HepG2 (cell line): ENCODE results near the gene CCDC154. TPM values are rescaled to one million over a fixed set of nuclear protein-coding genes. Genes with fewer than 3 reads are reported as not detected.

Experiments
- ATAC-seq: fragments of 200-7000 bp; cut with Tn5 transposase; 3 replicates; pipeline ENCODE4 v1.9.1; 2020; ENCODE audit warnings: mild to moderate bottlenecking, moderate library complexity
- BruUV-seq: library from RNA; stranded (reverse); fragments of 400-500 nt; replicated peaks from 2 replicates; lab custom pipeline; 2021; lab: Mats Ljungman, UMichigan
- CTCF ChIA-PET: fragments of 300-600 bp; formaldehyde crosslinking; extraction: SDS; loops from one replicate; lab custom pipeline; 2021; ENCODE audit warnings: low total read pairs, inconsistent platforms, low intra/inter-chr PET ratio; lab: Yijun Ruan, JAX
- POLR2A ChIA-PET: fragments of 350-600 bp; sonication (Branson Sonifier 250); formaldehyde crosslinking; loops from one replicate; lab custom pipeline; 2020; ENCODE audit warnings: antibody characterized with exemption, inconsistent platforms; lab: Yijun Ruan, JAX
- DNase-seq: peaks from one replicate; pipeline ENCODE4 v3.0.0-alpha.2; 2015; ENCODE audit warnings: low spot score
- FAIRE-seq: peaks from 3 replicates; lab custom pipeline; 2011; peaks lifted over from hg19 to GRCh38; lab: Jason Lieb, UNC
- H2AFZ ChIP-seq: one replicate; pipeline ENCODE4 v1.6.1; 2011; ENCODE audit warnings: low read length, inconsistent platforms
- H3K27ac ChIP-seq: fragments of 300-600 bp; 3 replicates; pipeline ENCODE4 v1.8.0; 2011; ENCODE audit warnings: mixed run types, mild to moderate bottlenecking, mixed read lengths, low read length, inconsistent platforms; ENCODE audit not compliant: insufficient read depth; ENCODE audit errors: extremely low read length
- H3K27me3 ChIP-seq, 2 experiments: fragments of 200-600 bp in 1 of 2; 2 replicates in 1 of 2; 3 replicates in 1 of 2; pipeline versions ENCODE4 v1.6.0 to v1.8.0; 2011; ENCODE audit warnings: low read length in 2 of 2, mild to moderate bottlenecking in 2 of 2, moderate library complexity in 2 of 2, inconsistent platforms in 1 of 2; ENCODE audit not compliant: insufficient read depth in 2 of 2, control insufficient read depth in 1 of 2
- H3K36me3 ChIP-seq, 2 experiments: fragments of 200-600 bp in 1 of 2; replicated peaks in 1 of 2; 2 replicates in 1 of 2; 3 replicates in 1 of 2; pipeline versions ENCODE4 v1.5.1 to v1.8.0; 2011; ENCODE audit warnings: low read length in 2 of 2, inconsistent platforms in 1 of 2; ENCODE audit not compliant: insufficient read depth in 2 of 2, control insufficient read depth in 1 of 2
- H3K4me1 ChIP-seq: 2 replicates; pipeline ENCODE4 v1.5.1; 2012; ENCODE audit warnings: low read length, inconsistent platforms; ENCODE audit not compliant: insufficient read depth
- H3K4me2 ChIP-seq: 2 replicates; pipeline ENCODE4 v1.6.0; 2011; ENCODE audit warnings: low read depth, low read length, inconsistent platforms
- H3K4me3 ChIP-seq, 3 experiments: fragments of 200-600 bp in 1 of 3; sonication (generic), shearing (Covaris generic) in 1 of 3; replicated peaks in 1 of 3; 2 replicates each; pipeline ENCODE4 v1.5.1; 2011 to 2016; ENCODE audit warnings: low read length in 3 of 3, inconsistent platforms in 2 of 3, low read depth in 2 of 3, mild to moderate bottlenecking in 2 of 3, control low read depth in 1 of 3, mixed read lengths in 1 of 3; ENCODE audit not compliant: insufficient read depth in 1 of 3
- H3K79me2 ChIP-seq: one replicate; pipeline ENCODE4 v1.6.1; 2011; ENCODE audit warnings: low read length, inconsistent platforms; ENCODE audit not compliant: insufficient read depth
- H3K9ac ChIP-seq: 2 replicates; pipeline ENCODE4 v1.6.0; 2011; ENCODE audit warnings: mild to moderate bottlenecking, low read depth, low read length, inconsistent platforms; ENCODE audit not compliant: insufficient read depth
- H3K9me3 ChIP-seq: 2 replicates; pipeline ENCODE4 v1.5.1; 2012; ENCODE audit warnings: mild to moderate bottlenecking, low read length
- H4K20me1 ChIP-seq: 2 replicates; pipeline ENCODE4 v1.6.0; 2011; ENCODE audit warnings: inconsistent platforms, mild to moderate bottlenecking, low read length, moderate library complexity; ENCODE audit not compliant: insufficient read depth
- AFF4 ChIP-seq: sonication (generic); formaldehyde crosslinking; IDR thresholded peaks from 2 replicates; pipeline ENCODE4 v1.4.0; 2020; ENCODE audit warnings: missing genetic modification reagents
- GABPB1 ChIP-seq: IDR thresholded peaks from 2 replicates; pipeline ENCODE4 v1.6.1; 2016; ENCODE audit warnings: mild to moderate bottlenecking, missing genetic modification reagents, moderate library complexity, missing compliant biosample characterization
- GLI4 ChIP-seq: sonication (generic); formaldehyde crosslinking; IDR thresholded peaks from 2 replicates; pipeline ENCODE4 v1.5.1; 2020; ENCODE audit warnings: missing genetic modification reagents, mild to moderate bottlenecking, moderate library complexity, borderline replicate concordance
- HDAC6 ChIP-seq: fragments of 200-600 bp; sonication (generic); IDR thresholded peaks from 2 replicates; pipeline ENCODE4 v1.7.0; 2017; ENCODE audit warnings: mild to moderate bottlenecking, antibody characterized with exemption, low read length, low read depth
- MIER3 ChIP-seq: IDR thresholded peaks from 2 replicates; pipeline ENCODE4 v1.6.1; 2016; ENCODE audit warnings: missing compliant biosample characterization, borderline replicate concordance
- PAF1 ChIP-seq: IDR thresholded peaks from 2 replicates; pipeline ENCODE4 v1.6.1; 2016; ENCODE audit warnings: missing genetic modification reagents, missing compliant biosample characterization
- PCBP1 ChIP-seq: fragments of 200-400 bp; formaldehyde crosslinking; IDR thresholded peaks from 2 replicates; pipeline ENCODE4 v1.6.1; 2017; ENCODE audit warnings: mild to moderate bottlenecking, low read depth, low read length, borderline replicate concordance
- PITX1 ChIP-seq: sonication (generic); formaldehyde crosslinking; IDR thresholded peaks from 2 replicates; pipeline ENCODE4 v1.5.1; 2020; ENCODE audit warnings: mild to moderate bottlenecking, missing genetic modification reagents
- SIN3B ChIP-seq: fragments of 150-350 bp; IDR thresholded peaks from 2 replicates; pipeline ENCODE4 v1.6.1; 2014; ENCODE audit warnings: low read length
- SP1 ChIP-seq, 2 experiments: fragments of 450-650 bp in 1 of 2; sonication (generic) in 1 of 2; formaldehyde crosslinking in 1 of 2; IDR thresholded peaks; 2 replicates each; pipeline versions ENCODE4 v1.4.0 to v1.6.1; 2016 to 2020; ENCODE audit warnings: missing genetic modification reagents in 1 of 2
- STAT5B ChIP-seq: sonication (generic); formaldehyde crosslinking; IDR thresholded peaks from 2 replicates; pipeline ENCODE4 v1.4.0; 2020; ENCODE audit warnings: missing genetic modification reagents
- ZBTB42 ChIP-seq: sonication (generic); formaldehyde crosslinking; IDR thresholded peaks from 2 replicates; pipeline ENCODE4 v1.5.0; 2020; ENCODE audit warnings: mild to moderate bottlenecking, missing genetic modification reagents
- ZBTB44 ChIP-seq: sonication (generic); formaldehyde crosslinking; IDR thresholded peaks from 2 replicates; pipeline ENCODE4 v1.4.0; 2020; ENCODE audit warnings: missing genetic modification reagents
- ZNF10 ChIP-seq: sonication (generic); formaldehyde crosslinking; IDR thresholded peaks from 2 replicates; pipeline ENCODE4 v1.4.0; 2020; ENCODE audit warnings: mild to moderate bottlenecking, low read depth, missing genetic modification reagents, borderline replicate concordance
- ZNF431 ChIP-seq: sonication (generic); formaldehyde crosslinking; IDR thresholded peaks from 2 replicates; pipeline ENCODE4 v1.9.0; 2022; ENCODE audit warnings: missing genetic modification reagents, low read depth, mild to moderate bottlenecking, borderline replicate concordance
- ZNF432 ChIP-seq: sonication (generic); formaldehyde crosslinking; IDR thresholded peaks from 2 replicates; pipeline ENCODE4 v1.5.0; 2020; ENCODE audit warnings: missing genetic modification reagents, mild to moderate bottlenecking, borderline replicate concordance
- ZNF44 ChIP-seq: sonication (generic); formaldehyde crosslinking; IDR thresholded peaks from 2 replicates; pipeline ENCODE4 v1.5.1; 2020; ENCODE audit warnings: mild to moderate bottlenecking, missing genetic modification reagents
- ZNF772 ChIP-seq: sonication (generic); formaldehyde crosslinking; IDR thresholded peaks from 2 replicates; pipeline ENCODE4 v1.5.0; 2020; ENCODE audit warnings: mild to moderate bottlenecking, missing genetic modification reagents
- ZNF788 ChIP-seq: sonication (generic); formaldehyde crosslinking; IDR thresholded peaks from 2 replicates; pipeline ENCODE4 v1.5.0; 2020; ENCODE audit warnings: mild to moderate bottlenecking, missing genetic modification reagents, borderline replicate concordance
- ZNF83 ChIP-seq: sonication (generic); formaldehyde crosslinking; IDR thresholded peaks from 2 replicates; pipeline ENCODE4 v1.4.0; 2020; ENCODE audit warnings: missing genetic modification reagents, mild to moderate bottlenecking, borderline replicate concordance
- ZNF841 ChIP-seq: sonication (generic); formaldehyde crosslinking; IDR thresholded peaks from 2 replicates; pipeline ENCODE4 v1.8.1; 2023; ENCODE audit warnings: missing genetic modification reagents, borderline replicate concordance
- WGBS: methylation state at CpG from one replicate; pipeline ENCODE4 v1.1.6; 2017; ENCODE audit warnings: low lambda C conversion rate; 5-methylcytosine and 5-hydroxymethylcytosine counted together
- in situ Hi-C: cut with HindIII; loops from 2 replicates; pipeline ENCODE4 v1.10.0; 2017; ENCODE audit warnings: low pct_unique_long_range_greater_than_20kb; ENCODE audit not compliant: extremely low pct_ligation_motif_present
- intact Hi-C: fragments of 100-400 bp; cut with micrococcal nuclease; formaldehyde crosslinking; loops from one replicate; pipeline ENCODE4 v1.10.0; 2022; ENCODE audit not compliant: unreplicated experiment
- polyA plus RNA-seq, 8 experiments: library from polyadenylated mRNA; depleted of rRNA in 3 of 8; stranded (reverse) in 7 of 8; unstranded in 1 of 8; fragments of >200 nt; fragmentation: Illumina TruSeq in 4 of 8; extraction: Trizol in 4 of 8; gene quantifications; 2 replicates each; pipeline versions ENCODE4 v1.2.1 to v1.2.3, GENCODE V29; 2011 to 2016; ENCODE audit warnings: low read depth in 4 of 8, missing spikeins in 1 of 8, mixed read lengths in 1 of 8; ENCODE audit not compliant: insufficient read depth in 1 of 8
- total RNA-seq, 5 experiments: library from RNA; depleted of rRNA; stranded (reverse); fragments of >200 nt; fragmentation: Illumina TruSeq; extraction: Trizol; gene quantifications; 2 replicates each; pipeline ENCODE4 v1.2.3, GENCODE V29; 2016; ENCODE audit warnings: low read depth in 1 of 5

Gene CCDC154
- total and polyA plus RNA-seq, 2 of the 13 experiments (the other 11 are each of a cell fraction or from before 2014, with no cell fraction given) = 0.92 to 1.5 TPM

- TF ChIP-seq ZNF10 (CRISPR knock-in tag) = no peak
- TF ChIP-seq ZNF772 = no peak
Observed at GRCh38 chr16:1403733-1404132, 40.6 kb downstream of the CCDC154 start (continued).

- ATAC-seq = no peak
- H3K4me3 ChIP-seq = no peak overlapping the region
- CTCF ChIA-PET = no interaction called here
- WGBS = 96% methylated on average over 15 of the region's 22 CpGs
- peaks cover 5% of the 10 kb centered on the region for H3K79me2 ChIP-seq
- H3K4me2 ChIP-seq = no peak overlapping the region
- TF ChIP-seq ZBTB44 (CRISPR knock-in tag) (no peak), ZNF432 (CRISPR knock-in tag) (no peak), ZNF841 (CRISPR knock-in tag) (no peak), ZNF44 (CRISPR knock-in tag) (no peak), ZNF83 (no peak), SIN3B (no peak), GABPB1 (CRISPR knock-in tag) (no peak), GLI4 (CRISPR knock-in tag) (no peak), MIER3 (CRISPR knock-in tag) (no peak), PCBP1 (no peak), STAT5B (CRISPR knock-in tag) (no peak), HDAC6 (no peak), PITX1 (CRISPR knock-in tag) (no peak), AFF4 (CRISPR knock-in tag) (no peak), PAF1 (CRISPR knock-in tag) (no peak), ZBTB42 (CRISPR knock-in tag) (no peak), SP1 (IDR thresholded peaks at IDR 0.05) (no peak), SP1 (CRISPR knock-in tag; IDR thresholded peaks at IDR 0.05) (no peak), ZNF431 (CRISPR knock-in tag) (no peak), ZNF788 (CRISPR knock-in tag) (no peak)
- peaks cover 6% of the 10 kb centered on the region; the same call in 1 of the 2 replicates for H4K20me1 ChIP-seq
- no TSS peak for BruUV-seq
- no peak overlapping the region for H2AFZ ChIP-seq
- in situ Hi-C loops (no loop called here), intact Hi-C loops (no loop called here)
- H3K27me3 ChIP-seq = no peaks in the 10 kb centered on the region
- no peak for DNase-seq
- no peak for FAIRE-seq
- H3K9me3 ChIP-seq = no peaks in the 10 kb centered on the region
- no peak overlapping the region for H3K9ac ChIP-seq
- H3K36me3 ChIP-seq = peaks cover 10 to 11% of the 10 kb centered on the region in 2 experiments; a peak in 4 of 5 replicates
- peaks cover 6% of the 10 kb centered on the region for H3K4me1 ChIP-seq
- no peak overlapping the region for H3K27ac ChIP-seq
- POLR2A ChIA-PET = no interaction called here
Observed at GRCh38 chr16:1403036-1403435, 41.3 kb downstream of the CCDC154 start.
